ENCODE data around the gene MCM8. TPM values are rescaled to one million over a fixed set of nuclear protein-coding genes. Genes with fewer than 3 reads are reported as not detected.

The MCM8 gene
- polyA plus RNA-seq, 1 donor (not counting 4 experiments of a cell fraction or from before 2014, with no cell fraction given): 7.0 TPM

DNA sequence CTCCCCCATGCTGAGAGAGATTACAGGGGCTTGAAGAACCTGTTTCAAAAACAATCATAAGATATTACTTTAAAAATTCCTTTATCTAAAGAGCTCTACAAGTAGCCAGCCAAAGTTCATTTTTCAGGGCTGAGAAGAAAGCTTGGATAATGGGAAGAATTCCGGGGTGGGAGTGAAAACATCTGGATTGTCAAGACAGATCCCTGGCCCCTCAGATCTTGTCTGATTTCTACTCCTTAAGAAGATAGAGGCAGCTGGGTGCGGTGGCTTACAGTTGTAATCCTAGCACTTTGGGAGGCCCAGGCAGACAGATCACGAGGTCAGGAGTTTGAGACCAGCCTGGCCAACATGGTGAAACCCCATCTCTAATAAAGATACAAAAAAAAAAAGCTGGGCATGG is 24.9 kb upstream of the MCM8 start:
- no peak overlapping the region for H2AFZ ChIP-seq (ENCODE audit: control insufficient read depth, low read length)
- dilution Hi-C loops (cut with MboI; ENCODE audit: extremely low pct_ligation_motif_present, low sequenced_read_pairs): no loop called here
- no peak overlapping the region for H3K4me2 ChIP-seq (ENCODE audit: control insufficient read depth, extremely low read depth, insufficient read depth, low read depth, low read length)
- no peak overlapping the region for H3K9ac ChIP-seq (ENCODE audit: control insufficient read depth, extremely low read depth, insufficient read depth, low read length)
- H3K9me3 ChIP-seq (ENCODE audit: control insufficient read depth, low read depth, low read length): no peaks in the 10 kb centered on the region
- TF ChIP-seq EZH2 (IDR thresholded peaks at IDR 0.05; ENCODE audit: low read length): no peak
- TF ChIP-seq CTCF (optimal IDR thresholded peaks at IDR 0.05 in 1 of 3, IDR thresholded peaks at IDR 0.05 in 1 of 3, conservative IDR thresholded peaks at IDR 0.05 in 1 of 3; ENCODE audit: extremely low read depth in 1 of 3, insufficient read depth in 2 of 3, low read length in 3 of 3): no peak
- no peaks in the 10 kb centered on the region for H3K36me3 ChIP-seq (ENCODE audit: control insufficient read depth in 2 of 2, extremely low read depth in 1 of 2, insufficient read depth in 2 of 2, low read length in 2 of 2)
- H3K9me1 ChIP-seq (ENCODE audit: control insufficient read depth, extremely low read depth, insufficient read depth, low read length): no peaks in the 10 kb centered on the region
- DNase-seq (ENCODE audit: low read depth, low spot score) (no peak), FAIRE-seq (no peak)
- H3K79me2 ChIP-seq (ENCODE audit: control insufficient read depth, insufficient read depth, low read length): no peaks in the 10 kb centered on the region
- H3K27me3 ChIP-seq (ENCODE audit: control insufficient read depth, extremely low read depth, insufficient read depth, low read length): no peaks in the 10 kb centered on the region
- no peak overlapping the region for H3K4me3 ChIP-seq (ENCODE audit: control insufficient read depth in 2 of 3, extremely low read depth in 1 of 3, insufficient read depth in 2 of 3, low read depth in 1 of 3, low read length in 3 of 3)
- no peak overlapping the region for H3K27ac ChIP-seq (ENCODE audit: control insufficient read depth, insufficient read depth, low read length)
- H3K4me1 ChIP-seq (ENCODE audit: control insufficient read depth, extremely low read depth, insufficient read depth, low read length): peaks cover 1% of the 10 kb centered on the region
- H4K20me1 ChIP-seq (ENCODE audit: control insufficient read depth, extremely low read depth, insufficient read depth, low read length): no peaks in the 10 kb centered on the region

- no peaks in the 10 kb centered on the region for H3K36me3 ChIP-seq (ENCODE audit: control insufficient read depth in 2 of 2, extremely low read depth in 1 of 2, insufficient read depth in 2 of 2, low read length in 2 of 2)
- H3K4me1 ChIP-seq (ENCODE audit: control insufficient read depth, extremely low read depth, insufficient read depth, low read length): no peaks in the 10 kb centered on the region
- H4K20me1 ChIP-seq (ENCODE audit: control insufficient read depth, extremely low read depth, insufficient read depth, low read length): no peaks in the 10 kb centered on the region
- H3K27ac ChIP-seq (ENCODE audit: control insufficient read depth, insufficient read depth, low read length): no peak overlapping the region
- H3K9me1 ChIP-seq (ENCODE audit: control insufficient read depth, extremely low read depth, insufficient read depth, low read length): no peaks in the 10 kb centered on the region
- no peak overlapping the region for H3K4me2 ChIP-seq (ENCODE audit: control insufficient read depth, extremely low read depth, insufficient read depth, low read depth, low read length)
- H3K9me3 ChIP-seq (ENCODE audit: control insufficient read depth, low read depth, low read length): no peaks in the 10 kb centered on the region
- TF ChIP-seq EZH2 (IDR thresholded peaks at IDR 0.05; ENCODE audit: low read length) (no peak), CTCF (optimal IDR thresholded peaks at IDR 0.05 in 1 of 3, IDR thresholded peaks at IDR 0.05 in 1 of 3, conservative IDR thresholded peaks at IDR 0.05 in 1 of 3; ENCODE audit: extremely low read depth in 1 of 3, insufficient read depth in 2 of 3, low read length in 3 of 3) (no peak)
- FAIRE-seq: no peak
- no peak overlapping the region for H3K9ac ChIP-seq (ENCODE audit: control insufficient read depth, extremely low read depth, insufficient read depth, low read length)
- no peaks in the 10 kb centered on the region for H3K27me3 ChIP-seq (ENCODE audit: control insufficient read depth, extremely low read depth, insufficient read depth, low read length)
- no peaks in the 10 kb centered on the region for H3K79me2 ChIP-seq (ENCODE audit: control insufficient read depth, insufficient read depth, low read length)
- no peak overlapping the region for H3K4me3 ChIP-seq (ENCODE audit: control insufficient read depth in 2 of 3, extremely low read depth in 1 of 3, insufficient read depth in 2 of 3, low read depth in 1 of 3, low read length in 3 of 3)
- no peak for DNase-seq (ENCODE audit: low read depth, low spot score)
- H2AFZ ChIP-seq (ENCODE audit: control insufficient read depth, low read length): no peak overlapping the region
- dilution Hi-C loops (cut with MboI; ENCODE audit: extremely low pct_ligation_motif_present, low sequenced_read_pairs): no loop called here
Measured at GRCh38 chr20:5927749-5928462, 22.5 kb upstream of the MCM8 start.
